Glutamatergic neuron (in vitro differentiated cells): ENCODE data around the gene FOXA2. TPM values are rescaled to one million over a fixed set of nuclear protein-coding genes. Genes with fewer than 3 reads are reported as not detected.

Experiments
- DNase-seq: peaks from one replicate; pipeline ENCODE4 v3.0.0; 2022
- H3K27ac Mint-ChIP-seq: one replicate; pipeline ENCODE4 v1.8.0; 2020; ENCODE audit warnings: mild to moderate bottlenecking, mixed read lengths, inconsistent platforms; ENCODE audit not compliant: unreplicated experiment
- H3K27me3 Mint-ChIP-seq: one replicate; pipeline ENCODE4 v1.8.0; 2020; ENCODE audit warnings: mild to moderate bottlenecking, moderate library complexity, mixed read lengths, inconsistent platforms; ENCODE audit not compliant: unreplicated experiment
- H3K36me3 Mint-ChIP-seq: one replicate; pipeline ENCODE4 v1.8.0; 2020; ENCODE audit warnings: mild to moderate bottlenecking, mixed read lengths, inconsistent platforms; ENCODE audit not compliant: unreplicated experiment
- H3K4me1 Mint-ChIP-seq: one replicate; pipeline ENCODE4 v1.8.0; 2020; ENCODE audit warnings: mild to moderate bottlenecking, low read depth, mixed read lengths, inconsistent platforms; ENCODE audit not compliant: unreplicated experiment
- H3K4me3 Mint-ChIP-seq: one replicate; pipeline ENCODE4 v1.8.0; 2020; ENCODE audit warnings: mild to moderate bottlenecking, mixed read lengths, inconsistent platforms; ENCODE audit not compliant: unreplicated experiment
- H3K9me3 Mint-ChIP-seq: one replicate; pipeline ENCODE4 v1.8.0; 2020; ENCODE audit warnings: mild to moderate bottlenecking, moderate library complexity, mixed read lengths, inconsistent platforms; ENCODE audit not compliant: unreplicated experiment
- CTCF ChIP-seq: fragments of 200-600 bp; sonication (generic); IDR thresholded peaks from one replicate; pipeline ENCODE4 v1.5.0; 2021; ENCODE audit not compliant: partially characterized antibody, unreplicated experiment
- total RNA-seq: library from RNA; stranded (reverse); fragmentation: NEBNext Ultra II Directional; extraction: Animal tissue kit (Norgen Biotek cat#: 25700); gene quantifications from one replicate; pipeline ENCODE4 v1.2.1, GENCODE V29; 2021; ENCODE audit not compliant: unreplicated experiment

The FOXA2 gene
- total RNA-seq, 1 donor from 2014 or later = not detected

- TF ChIP-seq CTCF = no peak
- H3K9me3 Mint-ChIP-seq = peaks cover 5% of the 10 kb centered on the region
- no peaks in the 10 kb centered on the region for H3K36me3 Mint-ChIP-seq
- no peak overlapping the region for H3K4me3 Mint-ChIP-seq
- H3K4me1 Mint-ChIP-seq = no peaks in the 10 kb centered on the region
- DNase-seq = no peak
- peaks cover 37% of the 10 kb centered on the region for H3K27me3 Mint-ChIP-seq
- H3K27ac Mint-ChIP-seq = no peak overlapping the region
These were observed 24.6 kb downstream of the FOXA2 start for GRCh38 chr20:22559711-22560318.

GRCh38 chr20:22557403-22558276 lies 26.7 kb downstream of the FOXA2 start:
- Mint-ChIP-seq H3K9me3 (peaks cover 3% of the 10 kb centered on the region), H3K4me1 (no peaks in the 10 kb centered on the region), H3K4me3 (no peak overlapping the region), H3K36me3 (no peaks in the 10 kb centered on the region), H3K27ac (no peak overlapping the region), H3K27me3 (peaks cover 32% of the 10 kb centered on the region)
- DNase-seq = no peak
- no peak for TF ChIP-seq CTCF

- DNase-seq = no peak
- Mint-ChIP-seq H3K27me3 (peaks cover 29% of the 10 kb centered on the region), H3K27ac (no peak overlapping the region), H3K36me3 (no peaks in the 10 kb centered on the region), H3K9me3 (peaks cover 3% of the 10 kb centered on the region), H3K4me1 (no peaks in the 10 kb centered on the region), H3K4me3 (no peak overlapping the region)
- TF ChIP-seq CTCF = no peak
These were observed 27.8 kb downstream of the FOXA2 start for GRCh38 chr20:22556565-22557056.

GRCh38 chr20:22555791-22556564 lies 28.4 kb downstream of the FOXA2 start:
- Mint-ChIP-seq H3K4me1 (no peaks in the 10 kb centered on the region), H3K27ac (no peak overlapping the region), H3K27me3 (peaks cover 29% of the 10 kb centered on the region), H3K4me3 (no peak overlapping the region), H3K36me3 (no peaks in the 10 kb centered on the region), H3K9me3 (peaks cover 3% of the 10 kb centered on the region)
- DNase-seq = no peak
- TF ChIP-seq CTCF = no peak
